ENCODE data around the gene LHX6. TPM values are rescaled to one million over a fixed set of nuclear protein-coding genes. Genes with fewer than 3 reads are reported as not detected.

LHX6 gene
- total RNA-seq, 1 experiment from 2014 or later: 0.62 TPM

- TF ChIP-seq POLR2AphosphoS5 (IDR thresholded peaks at IDR 0.05; ENCODE audit: low read depth, low read length) (no peak), CTCF (IDR thresholded peaks at IDR 0.05) (no peak), TCF7L2 (IDR thresholded peaks at IDR 0.05; ENCODE audit: low read depth, low read length) (no peak), SIN3A (IDR thresholded peaks at IDR 0.05; ENCODE audit: borderline replicate concordance, insufficient read depth, low read depth, low read length) (no peak), REST (IDR thresholded peaks at IDR 0.05; ENCODE audit: insufficient read depth in 1 of 2, low read depth in 2 of 2, low read length in 1 of 2) (no peak)
- Histone ChIP-seq H3K27me3 (ENCODE audit: control insufficient read depth, insufficient read depth, low read length) (no peaks in the 10 kb centered on the region), H3K27ac (ENCODE audit: low read length) (no peak overlapping the region), H3K4me3 (ENCODE audit: low read depth in 2 of 2, low read length in 2 of 2) (no peak overlapping the region), H3K4me1 (ENCODE audit: control insufficient read depth, insufficient read depth, low read length) (no peaks in the 10 kb centered on the region), H3K9me3 (ENCODE audit: control insufficient read depth, insufficient read depth, low read depth, low read length) (no peaks in the 10 kb centered on the region), H3K36me3 (ENCODE audit: control insufficient read depth, insufficient read depth, low read length) (no peaks in the 10 kb centered on the region)
- DNase-seq (ENCODE audit: low read depth, low spot score) (no peak), ATAC-seq (no peak)
- no TSS peak for BruUV-seq (replicated peaks)
- ChIA-PET POLR2A (no interaction called here), CTCF (no interaction called here)
- intact Hi-C loops (cut with micrococcal nuclease; ENCODE audit: unreplicated experiment): no loop called here
- in situ Hi-C loops (cut with HindIII; ENCODE audit: low pct_unique_long_range_greater_than_20kb, low sequenced_read_pairs): no loop called here
These were observed 16.2 kb downstream of the LHX6 start for GRCh38 chr9:122212473-122213004.

- no peaks in the 10 kb centered on the region for H3K27me3 ChIP-seq (ENCODE audit: control insufficient read depth, insufficient read depth, low read length)
- intact Hi-C loops (cut with micrococcal nuclease; ENCODE audit: unreplicated experiment): no loop called here
- TF ChIP-seq TCF7L2 (IDR thresholded peaks at IDR 0.05; ENCODE audit: low read depth, low read length) (no peak), SIN3A (IDR thresholded peaks at IDR 0.05; ENCODE audit: borderline replicate concordance, insufficient read depth, low read depth, low read length) (no peak), POLR2AphosphoS5 (IDR thresholded peaks at IDR 0.05; ENCODE audit: low read depth, low read length) (no peak)
- no TSS peak for BruUV-seq (replicated peaks)
- no peak overlapping the region for H3K4me3 ChIP-seq (ENCODE audit: low read depth in 2 of 2, low read length in 2 of 2)
- no peak for ATAC-seq
- H3K27ac ChIP-seq (ENCODE audit: low read length): no peak overlapping the region
- ChIA-PET CTCF (no interaction called here), POLR2A (interaction anchor here (0.7 kb wide), 1 partner anchor 425 kb away, joined by 4 read pairs; no protein-coding TSS in a partner anchor)
- no peaks in the 10 kb centered on the region for H3K4me1 ChIP-seq (ENCODE audit: control insufficient read depth, insufficient read depth, low read length)
- in situ Hi-C loops (cut with HindIII; ENCODE audit: low pct_unique_long_range_greater_than_20kb, low sequenced_read_pairs): no loop called here
- no peak for DNase-seq (ENCODE audit: low read depth, low spot score)
- H3K36me3 ChIP-seq (ENCODE audit: control insufficient read depth, insufficient read depth, low read length): no peaks in the 10 kb centered on the region
- H3K9me3 ChIP-seq (ENCODE audit: control insufficient read depth, insufficient read depth, low read depth, low read length): no peaks in the 10 kb centered on the region
These were observed 19.3 kb downstream of the LHX6 start for GRCh38 chr9:122209451-122209850.

GRCh38 chr9:122207096-122207495, 21.7 kb downstream of the LHX6 start:
- Histone ChIP-seq H3K4me3 (ENCODE audit: low read depth in 2 of 2, low read length in 2 of 2) (no peak overlapping the region), H3K36me3 (ENCODE audit: control insufficient read depth, insufficient read depth, low read length) (no peaks in the 10 kb centered on the region), H3K27ac (ENCODE audit: low read length) (no peak overlapping the region), H3K27me3 (ENCODE audit: control insufficient read depth, insufficient read depth, low read length) (no peaks in the 10 kb centered on the region), H3K9me3 (ENCODE audit: control insufficient read depth, insufficient read depth, low read depth, low read length) (no peaks in the 10 kb centered on the region), H3K4me1 (ENCODE audit: control insufficient read depth, insufficient read depth, low read length) (no peaks in the 10 kb centered on the region)
- in situ Hi-C loops (cut with HindIII; ENCODE audit: low pct_unique_long_range_greater_than_20kb, low sequenced_read_pairs): no loop called here
- POLR2A ChIA-PET: no interaction called here
- intact Hi-C loops (cut with micrococcal nuclease; ENCODE audit: unreplicated experiment): no loop called here
- ATAC-seq: no peak
- CTCF ChIA-PET: interaction anchor here (0.5 kb wide), 1 partner anchor 144 kb away, joined by 5 read pairs; no protein-coding TSS in a partner anchor
- no TSS peak for BruUV-seq (replicated peaks)
- TF ChIP-seq SIN3A (IDR thresholded peaks at IDR 0.05; ENCODE audit: borderline replicate concordance, insufficient read depth, low read depth, low read length): no peak
- TF ChIP-seq TCF7L2 (IDR thresholded peaks at IDR 0.05; ENCODE audit: low read depth, low read length): no peak
- TF ChIP-seq POLR2AphosphoS5 (IDR thresholded peaks at IDR 0.05; ENCODE audit: low read depth, low read length): no peak
- TF ChIP-seq REST (IDR thresholded peaks at IDR 0.05; ENCODE audit: insufficient read depth in 1 of 2, low read depth in 2 of 2, low read length in 1 of 2): no peak
- TF ChIP-seq CTCF (IDR thresholded peaks at IDR 0.05): no peak
- DNase-seq (ENCODE audit: low read depth, low spot score): no peak

Data from Panc1 (cell line).